HG02885 (cell line): Measurements from ENCODE around the gene SMIM13.
"Not testable (repeated sequence)": the region's sequence is repeated elsewhere in the genome, so short reads cannot be mapped to it uniquely, and the experiment has no call there.

Source experiments
- ATAC-seq: cut with Tn5 transposase; IDR thresholded peaks from one replicate; pipeline ENCODE4 v1.9.1; 2021; ENCODE audit warnings: mild to moderate bottlenecking; ENCODE audit not compliant: unreplicated experiment, poor library complexity

The SMIM13 gene

DNA sequence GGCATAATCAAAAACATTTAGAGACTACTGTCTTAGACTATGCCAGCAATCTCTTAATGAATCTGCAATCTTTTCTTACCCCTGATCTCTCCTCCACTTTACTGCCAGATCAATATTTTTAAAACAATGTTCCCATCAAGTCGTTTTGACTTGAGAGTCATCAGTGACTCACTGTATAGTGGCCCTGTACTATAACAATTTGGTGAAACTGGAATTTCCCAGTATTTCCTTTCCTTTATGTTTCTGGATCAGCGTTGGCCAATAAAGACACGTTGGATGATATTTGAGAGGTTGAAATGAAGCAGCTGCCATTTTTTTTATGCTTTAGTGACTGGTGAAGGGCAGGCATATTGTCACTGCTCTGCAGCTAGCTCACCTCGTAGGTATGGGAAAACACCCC lies 10.1 kb upstream of the SMIM13 start:
- ATAC-seq: no peak

DNA sequence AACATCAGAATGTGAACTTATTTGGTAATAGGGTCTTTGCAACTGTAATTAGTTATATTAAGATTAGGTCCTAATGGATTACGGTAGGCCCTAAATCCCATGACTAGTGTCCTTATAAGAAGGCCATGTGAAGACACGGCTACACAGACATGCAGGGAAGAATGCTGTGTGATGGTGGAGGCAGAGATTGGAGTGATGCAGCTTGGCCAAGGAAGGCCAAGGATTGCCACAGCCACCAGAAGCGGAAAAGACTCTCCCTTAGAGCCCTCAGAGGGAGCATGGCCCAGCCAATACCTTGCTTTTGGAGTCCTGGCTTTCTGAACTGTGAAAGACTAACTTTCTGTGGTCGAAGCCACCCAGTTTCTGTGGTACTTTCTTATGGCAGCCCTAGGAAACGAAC lies 9.7 kb upstream of the SMIM13 start:
- no peak for ATAC-seq

DNA sequence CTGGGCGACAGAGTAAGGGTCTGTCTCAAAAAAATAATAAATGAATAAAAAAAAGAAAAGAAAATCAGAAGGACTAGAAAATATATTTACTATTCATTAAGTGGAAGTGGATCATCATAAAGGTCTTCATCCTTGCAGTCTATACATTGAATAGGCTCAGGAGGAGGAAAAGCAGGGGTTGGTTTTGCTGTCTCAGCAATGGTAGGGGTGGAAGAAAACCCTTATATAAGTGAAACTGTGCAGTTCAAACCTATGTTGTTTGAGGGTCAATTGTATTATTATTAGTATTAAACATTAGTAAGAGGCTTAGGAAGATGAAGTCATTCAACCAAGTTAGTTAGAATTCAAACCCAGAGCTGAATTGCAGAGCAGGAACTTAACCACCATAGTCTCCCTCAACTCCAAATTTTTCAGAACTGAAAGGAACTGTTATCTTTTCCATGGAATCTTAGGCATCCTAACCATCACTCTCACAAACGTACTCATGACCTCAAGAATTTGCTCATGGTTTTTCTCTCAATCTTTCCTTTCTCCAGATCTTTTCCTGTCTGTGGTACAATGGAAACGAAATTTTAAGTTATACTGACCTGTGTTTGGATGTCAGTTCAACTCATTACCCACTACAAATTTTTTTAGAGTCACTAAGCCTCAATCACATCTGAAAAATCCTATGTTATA lies 7.7 kb upstream of the SMIM13 start:
- ATAC-seq: no peak

DNA sequence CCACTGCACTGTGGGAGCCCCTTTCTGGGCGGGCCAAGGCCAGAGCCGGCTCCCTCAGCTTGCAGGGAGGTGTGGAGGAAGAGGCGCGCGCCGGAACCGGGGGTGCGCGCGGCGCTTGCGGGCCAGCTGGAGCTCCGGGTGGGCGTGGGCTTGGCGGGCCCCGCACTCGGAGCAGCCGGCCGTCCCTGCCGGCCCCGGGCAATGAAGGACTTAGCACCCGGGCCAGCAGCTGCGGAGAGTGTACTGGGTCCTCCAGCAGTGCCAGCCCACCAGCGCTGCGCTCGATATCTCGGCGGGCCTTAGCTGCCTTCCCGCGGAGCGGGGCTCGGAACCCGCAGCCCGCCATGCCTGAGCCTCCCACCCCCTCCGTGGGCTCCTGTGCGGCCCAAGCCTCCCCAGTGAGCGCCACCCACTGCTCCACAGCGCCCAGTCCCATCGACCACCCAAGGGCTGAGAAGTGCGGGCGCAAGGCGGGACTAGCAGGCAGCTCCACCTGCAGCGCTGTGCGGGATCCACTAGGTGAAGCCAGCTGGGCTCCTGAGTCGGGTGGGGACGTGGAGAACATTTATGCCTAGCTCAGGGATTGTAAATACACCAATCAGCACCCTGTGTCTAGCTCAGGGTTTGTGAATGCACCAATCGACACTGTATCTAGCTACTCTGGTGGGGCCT lies 6.4 kb upstream of the SMIM13 start:
- ATAC-seq: not testable (repeated sequence)

DNA sequence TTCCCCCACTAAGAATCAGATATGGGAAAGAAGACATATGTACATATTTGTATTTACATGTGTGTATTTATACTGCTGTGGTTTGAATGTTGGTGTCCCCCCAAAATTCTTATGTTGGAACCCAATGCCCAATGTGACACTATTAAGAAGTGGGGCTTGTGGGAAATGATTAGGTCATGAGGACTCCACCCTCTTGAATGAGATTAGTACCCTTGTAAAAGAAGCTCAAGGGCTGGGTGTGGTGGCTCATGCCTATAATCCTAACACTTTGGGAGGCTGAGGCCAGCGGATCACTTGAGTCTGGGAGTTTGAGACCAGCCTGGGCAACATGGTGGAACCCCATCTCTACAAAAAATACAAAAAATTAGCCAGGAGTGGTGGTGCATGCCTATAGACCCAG lies 3.9 kb upstream of the SMIM13 start:
- ATAC-seq: no peak

DNA sequence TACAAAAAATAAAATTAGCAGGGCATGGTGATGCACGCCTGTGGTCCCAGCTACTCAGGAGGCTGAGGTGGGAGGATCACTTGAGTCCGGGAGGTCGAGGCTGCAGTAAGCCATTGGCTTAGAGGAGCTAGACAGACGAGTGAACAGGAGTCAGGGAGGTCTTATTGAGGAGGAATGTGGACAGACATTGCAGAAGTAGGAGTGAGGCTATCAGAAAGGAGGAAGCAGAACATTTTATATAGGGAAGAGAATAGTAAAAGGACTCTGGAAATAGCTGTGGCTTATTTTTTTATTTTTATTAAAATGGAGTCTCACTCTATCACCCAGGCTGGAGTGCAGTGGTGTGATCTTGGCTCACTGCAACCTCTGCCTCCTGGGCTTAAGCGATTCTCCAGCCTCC lies 2.5 kb upstream of the SMIM13 start:
- ATAC-seq: not testable (repeated sequence)

DNA sequence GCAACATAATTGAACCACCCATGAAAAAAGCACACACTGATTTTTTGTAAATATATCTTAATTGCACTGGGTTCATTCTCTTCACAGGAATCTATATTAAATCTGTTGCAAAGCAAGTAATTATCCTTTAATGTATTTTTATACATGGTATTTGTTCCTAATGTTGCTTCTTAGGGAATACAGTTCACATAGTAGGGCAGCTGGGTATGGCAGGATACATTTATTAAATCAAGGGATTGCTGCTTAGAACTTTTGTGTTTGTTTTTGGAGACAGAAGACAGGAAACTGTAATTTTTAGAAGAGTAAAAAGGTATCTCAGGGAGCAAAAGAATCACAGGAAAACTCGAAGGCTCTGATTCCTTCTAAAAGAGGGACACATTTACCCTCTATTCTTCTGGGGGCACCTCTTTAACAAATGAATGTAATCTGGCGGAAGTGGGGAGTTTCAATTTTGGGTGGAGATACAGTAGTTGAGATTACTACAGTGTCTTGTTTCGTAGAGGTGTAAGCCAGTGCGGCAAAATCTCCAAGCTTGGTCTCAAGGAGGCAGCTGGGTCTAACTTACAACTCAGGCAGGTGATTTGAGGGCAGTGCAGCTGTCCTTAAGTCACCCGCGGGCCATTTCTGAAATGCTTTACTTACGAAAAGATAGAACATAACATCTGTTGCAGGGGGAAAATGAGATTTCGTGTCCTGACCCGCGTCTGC lies 812 bp upstream of the SMIM13 start:
- ATAC-seq: peak; percentile 33

DNA sequence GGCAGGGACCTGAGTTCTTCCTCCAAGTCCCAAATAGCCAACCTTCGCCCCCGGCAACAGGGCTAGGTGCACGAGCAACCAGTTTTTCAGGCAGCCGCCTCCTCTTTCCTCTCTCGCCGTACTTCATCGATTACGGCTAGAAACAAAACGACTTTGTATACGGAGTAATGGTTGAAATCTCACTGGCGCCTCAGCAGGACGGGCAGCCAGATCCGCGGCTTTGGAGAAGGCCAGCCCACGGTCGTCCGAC lies 333 bp upstream of the SMIM13 start:
- peak; percentile 20 for ATAC-seq

DNA sequence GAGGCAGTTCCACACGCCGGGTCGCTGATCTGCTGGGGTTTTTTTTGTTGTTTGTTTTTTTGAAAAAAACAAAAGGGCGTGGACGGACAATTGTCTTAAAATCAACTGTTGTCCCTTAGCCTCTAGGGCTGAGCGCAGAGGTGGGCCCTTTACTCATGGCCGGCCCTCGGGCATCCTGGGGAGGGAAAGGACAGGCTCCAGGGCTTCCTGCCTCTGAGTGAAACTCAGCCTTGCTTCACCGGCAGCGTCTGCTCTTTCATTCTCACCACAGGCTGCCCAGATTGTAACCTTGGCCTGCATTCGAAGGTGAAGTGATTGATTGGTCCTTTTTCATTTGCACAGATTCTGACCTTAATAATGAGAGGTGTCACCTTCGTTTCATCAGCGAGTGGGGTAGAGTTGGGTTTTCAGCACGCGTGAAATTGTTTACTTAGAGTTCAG lies 797 bp downstream of the SMIM13 start:
- peak; percentile 37 for ATAC-seq

DNA sequence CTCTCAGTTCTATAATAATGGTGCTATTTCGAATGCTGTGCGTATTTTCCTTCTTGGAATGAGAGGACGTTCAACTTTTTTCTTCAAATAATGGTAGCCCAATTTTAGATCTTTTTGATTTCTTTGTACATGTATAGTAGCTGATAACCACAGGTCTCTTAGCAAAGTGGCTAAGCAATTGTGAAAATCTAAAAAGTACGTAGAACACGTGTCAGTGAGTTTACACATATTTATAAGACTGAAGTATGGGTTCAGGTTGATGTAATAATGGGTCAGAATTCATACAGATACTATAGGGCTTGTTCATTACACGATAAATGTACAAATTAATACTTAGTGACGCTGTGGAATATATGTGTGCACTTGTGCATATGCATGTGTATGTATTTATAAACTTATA lies 1.3 kb downstream of the SMIM13 start:
- ATAC-seq: no peak

DNA sequence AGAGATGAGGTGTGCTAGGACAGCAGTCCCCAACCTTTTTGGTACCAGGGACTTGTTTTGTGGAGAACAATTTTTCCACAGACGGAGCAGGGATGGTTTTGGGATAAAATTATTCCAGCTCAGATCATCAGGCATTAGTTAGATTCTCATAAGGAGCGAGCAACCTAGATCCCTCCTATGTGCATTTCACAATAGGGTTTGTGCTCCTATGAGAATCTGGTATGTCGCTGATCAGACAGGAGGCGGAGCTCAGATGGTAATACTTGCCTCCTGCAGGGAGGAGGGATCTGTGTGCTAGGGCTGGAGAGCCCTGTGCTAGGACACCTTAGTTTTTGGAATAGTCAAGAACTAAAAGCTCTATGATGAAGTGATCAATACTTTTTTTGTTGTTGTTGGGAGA lies 2.5 kb downstream of the SMIM13 start:
- no peak for ATAC-seq

DNA sequence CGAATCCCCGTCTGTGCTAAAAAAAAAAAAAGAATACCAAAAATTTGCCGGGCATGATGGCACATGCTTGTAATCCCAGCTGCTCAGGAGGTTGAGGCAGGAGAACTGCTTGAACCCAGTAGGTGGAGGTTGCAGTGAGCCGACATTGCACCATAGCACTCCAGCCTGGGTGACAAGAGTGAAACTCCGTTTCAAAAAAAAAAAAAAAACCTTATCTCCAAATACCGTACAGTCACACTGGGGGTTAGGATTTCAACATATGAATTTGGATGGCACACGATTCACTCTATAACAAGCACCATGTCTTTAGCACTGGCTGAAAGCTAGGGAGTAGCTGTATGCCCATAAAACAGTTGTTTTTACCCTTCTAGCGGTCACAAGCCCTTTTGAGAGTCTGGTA lies 3.8 kb downstream of the SMIM13 start:
- ATAC-seq: no peak

DNA sequence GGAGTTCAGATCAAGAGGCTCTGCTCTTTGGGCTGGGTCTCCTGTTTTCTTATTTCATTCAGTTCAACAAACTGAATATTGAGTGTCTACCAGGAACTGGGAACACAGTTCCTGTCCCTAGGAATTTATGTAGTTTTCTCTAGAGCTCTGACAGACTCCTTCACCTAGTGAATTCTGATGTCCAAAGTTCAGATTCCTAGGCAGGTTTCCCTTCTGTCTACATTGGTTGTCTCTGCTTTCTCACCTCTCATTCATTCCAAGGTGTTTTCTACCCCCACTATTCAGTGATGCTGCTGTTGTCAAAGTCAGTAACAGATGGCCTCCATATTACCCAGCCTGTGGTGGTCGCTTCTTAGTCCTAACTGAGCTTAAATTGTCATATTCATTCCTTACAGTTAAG lies 4.4 kb downstream of the SMIM13 start:
- ATAC-seq: no peak

DNA sequence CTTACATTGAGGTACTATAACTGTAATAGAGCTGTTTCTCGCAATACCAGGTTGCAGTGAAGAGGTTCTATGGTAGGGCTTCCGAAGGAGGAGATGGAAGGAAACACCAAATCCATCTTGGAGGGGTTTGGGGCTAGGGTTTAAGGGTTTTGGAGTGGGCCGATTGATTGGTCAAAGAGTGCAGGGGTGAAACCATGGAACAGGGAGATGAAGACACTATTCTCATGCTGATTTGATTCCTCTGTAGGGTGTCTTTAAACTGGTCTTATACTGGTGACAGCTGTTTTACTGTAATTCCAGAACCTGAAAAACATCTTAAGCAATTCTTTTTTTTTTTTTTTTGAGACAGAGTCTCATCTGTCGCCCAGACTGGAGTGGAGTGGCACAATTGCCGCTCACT lies 7.8 kb downstream of the SMIM13 start:
- ATAC-seq: no peak

DNA sequence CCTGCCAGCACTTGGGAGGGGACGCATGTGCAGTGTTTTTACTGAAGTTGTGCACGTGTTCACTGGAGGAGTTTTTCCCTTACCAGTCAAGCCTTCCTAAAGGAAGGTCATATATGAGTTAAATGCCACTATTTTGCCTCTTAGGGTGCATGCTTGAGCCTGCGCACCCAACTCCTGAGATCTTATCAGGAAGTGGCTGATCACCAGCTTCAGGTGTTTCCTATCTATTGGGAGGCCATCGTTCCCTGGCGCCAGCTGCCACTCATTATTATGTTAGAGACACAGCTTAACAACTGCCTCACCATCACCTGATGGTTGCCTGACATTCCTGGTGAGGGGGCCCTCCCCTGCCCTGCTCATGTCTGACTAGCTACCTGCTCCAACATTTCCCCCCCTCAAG lies 9.4 kb downstream of the SMIM13 start:
- no peak for ATAC-seq

DNA sequence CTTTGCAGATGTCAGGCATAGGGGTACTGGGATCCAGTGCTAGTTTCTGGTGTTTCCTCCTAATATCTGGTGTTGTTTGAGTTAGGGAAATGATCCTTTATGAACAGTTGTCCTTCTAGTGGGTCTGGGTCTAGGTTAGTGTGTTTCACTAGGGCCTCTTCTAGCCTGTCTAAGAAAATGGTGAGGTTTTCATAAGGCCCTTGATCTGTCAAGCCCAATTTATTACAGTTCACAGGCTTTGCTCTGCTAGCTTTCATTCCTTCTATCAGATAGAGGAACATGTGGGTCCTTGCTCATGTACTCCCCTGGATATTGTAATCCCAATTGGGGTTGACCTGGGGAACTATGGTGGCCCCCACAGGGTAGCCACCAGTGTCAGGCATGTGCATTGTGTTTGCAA lies 15.1 kb downstream of the SMIM13 start:
- no peak for ATAC-seq

DNA sequence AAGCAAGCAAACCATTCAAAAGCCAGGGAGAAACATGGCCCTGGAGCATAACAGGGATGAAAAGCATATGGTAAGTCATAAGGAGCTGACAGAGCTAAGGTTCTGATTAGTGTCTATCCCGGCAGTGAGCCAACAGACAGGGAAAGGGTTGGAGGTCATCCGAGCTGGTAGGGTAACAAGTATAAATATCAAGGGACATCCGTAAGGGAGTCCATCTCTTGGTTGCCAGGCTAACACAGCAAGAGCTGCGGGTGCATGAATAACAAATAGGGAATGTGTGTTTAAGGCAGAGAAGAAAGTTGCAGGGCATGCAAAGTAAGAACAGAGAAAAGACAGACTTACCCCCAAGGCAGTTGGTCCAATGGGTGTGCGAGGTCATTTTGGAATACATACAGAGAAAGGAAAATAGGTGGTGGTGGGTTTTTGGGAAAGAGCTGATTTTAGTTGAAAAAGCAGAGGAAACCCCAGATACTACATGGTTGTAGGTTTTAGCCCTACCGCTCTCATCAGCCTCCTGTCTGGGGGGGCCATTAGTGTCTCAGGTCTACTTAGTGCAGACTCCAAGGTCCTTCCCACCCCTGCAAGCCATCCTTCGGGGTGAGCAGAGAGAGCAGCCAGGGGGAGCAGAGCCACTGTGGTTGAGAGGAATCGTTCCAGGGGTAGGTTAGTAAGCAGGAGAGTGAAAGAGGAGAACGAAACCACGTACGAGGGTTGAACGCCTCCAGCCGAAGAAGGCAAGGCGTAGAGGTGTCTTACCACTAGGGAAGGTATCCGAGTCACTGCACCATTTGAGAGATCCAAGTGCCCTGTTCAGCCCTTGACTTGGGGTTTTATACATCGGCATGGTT lies 17.5 kb downstream of the SMIM13 start, which contains the start of gene ERVFRD-1:
TSS of gene ERVFRD-1 (minus strand) at position 805 of the 848 bp plus-strand sequence. CDS start 6,415 bp downstream, outside the sequence.
- ATAC-seq: no peak

DNA sequence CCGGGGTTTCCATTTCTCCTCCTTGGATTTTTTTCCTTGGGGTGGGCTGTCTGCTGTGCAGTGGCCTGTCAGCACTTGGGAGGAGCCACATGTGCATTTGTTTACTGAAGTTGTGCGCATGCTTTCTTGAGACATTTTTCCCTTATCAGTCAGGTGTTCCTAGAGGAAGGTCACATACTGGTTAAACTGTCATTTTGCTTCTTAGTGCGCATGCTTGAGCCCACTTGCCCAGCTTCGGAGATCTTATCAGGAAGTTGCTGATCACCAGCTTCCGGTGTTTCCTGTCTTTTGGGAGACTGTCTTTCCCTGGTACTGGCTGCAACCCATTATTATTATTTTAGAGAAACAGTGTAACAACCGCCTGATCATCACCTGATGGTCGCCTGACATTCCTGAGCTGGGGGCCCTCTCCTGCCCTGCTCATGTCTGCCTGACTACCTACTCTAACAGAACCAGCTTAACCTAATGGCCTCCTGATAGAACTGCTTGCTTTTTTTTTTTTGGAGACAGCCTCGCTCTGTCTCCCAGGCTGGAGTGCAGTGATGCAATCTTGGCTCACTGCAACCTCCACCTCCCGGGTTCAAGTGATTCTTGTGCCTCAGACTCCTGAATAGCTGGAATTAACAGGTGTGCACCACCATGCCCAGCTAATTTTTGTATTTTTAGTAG lies 18.3 kb downstream of the SMIM13 start:
- no peak for ATAC-seq

DNA sequence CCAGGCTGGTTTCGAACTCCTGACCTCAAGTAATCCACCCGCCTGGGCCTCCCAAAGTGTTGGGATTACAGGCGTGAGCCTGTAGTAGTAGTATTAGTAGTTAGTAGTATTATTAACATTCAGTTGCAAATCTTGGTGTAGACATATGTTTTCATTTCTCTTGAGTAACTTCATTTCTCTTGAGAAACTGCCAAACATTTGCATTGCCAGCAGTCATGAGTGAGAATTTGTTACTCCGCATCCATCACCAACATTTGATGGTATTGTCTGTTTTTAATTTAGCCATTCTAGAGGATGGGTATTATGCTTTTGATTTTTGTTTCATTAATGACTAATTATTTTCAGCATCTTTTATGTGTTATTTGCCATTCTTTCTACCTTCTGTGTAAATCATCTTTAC lies 19.4 kb downstream of the SMIM13 start:
- ATAC-seq: no peak

DNA sequence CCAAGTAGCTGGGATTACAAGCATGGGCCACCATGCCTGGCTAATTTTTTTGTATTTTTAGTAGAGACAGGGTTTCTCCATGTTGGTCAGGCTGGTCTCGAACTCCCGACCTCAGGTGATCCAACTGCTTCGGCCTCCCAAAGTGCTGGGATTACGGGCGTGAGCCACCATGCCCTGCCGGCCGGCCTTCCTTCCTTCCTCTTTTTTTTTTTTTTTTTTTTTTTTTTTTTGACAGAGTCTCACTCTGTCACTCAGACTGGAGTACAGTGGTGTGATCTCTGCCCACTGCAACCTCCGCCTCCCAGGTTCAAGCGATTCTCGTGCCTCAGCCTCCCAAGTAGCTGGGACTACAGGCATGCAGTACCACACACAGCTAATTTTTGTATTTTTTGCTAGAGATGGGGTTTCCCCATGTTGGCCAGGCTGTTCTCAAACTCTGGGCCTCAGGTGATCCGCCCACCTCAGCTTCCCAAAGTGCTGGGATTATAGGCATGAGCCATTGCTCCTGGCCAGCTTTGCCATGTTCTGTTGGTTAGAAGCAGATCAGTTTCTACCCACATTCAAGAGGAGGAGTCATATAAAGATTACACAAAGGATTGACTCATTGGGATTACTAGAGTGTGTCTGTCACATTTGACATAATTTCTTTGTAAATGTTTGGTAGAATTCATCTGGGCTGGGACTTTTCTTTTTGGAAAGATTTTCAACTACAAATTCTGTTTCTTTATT lies 22.3 kb downstream of the SMIM13 start:
- ATAC-seq: peak; percentile 53
